K562 (cell line): ENCODE measurements around the gene FEN1. TPM values are rescaled to one million over a fixed set of nuclear protein-coding genes. Genes with fewer than 3 reads are reported as not detected.

Experiments used
- BACH1 ChIP-seq: fragments of 200-800 bp; sonication (Bioruptor generic); IDR thresholded peaks from 2 replicates; pipeline ENCODE4 v1.6.1; 2016; ENCODE audit warnings: missing genetic modification characterization, missing compliant biosample characterization
- BRD9 ChIP-seq: fragments of 450-650 bp; IDR thresholded peaks from 2 replicates; pipeline ENCODE4 v1.6.1; 2018; ENCODE audit warnings: low read depth; ENCODE audit not compliant: partially characterized antibody
- CBX5 ChIP-seq: IDR thresholded peaks from 2 replicates; pipeline ENCODE4 v1.6.1; 2014; ENCODE audit warnings: low read depth, borderline replicate concordance
- ESRRB ChIP-seq: fragments of 250-450 bp; sonication (Bioruptor Pico); IDR thresholded peaks from 2 replicates; pipeline ENCODE4 v1.5.0; 2020; ENCODE audit warnings: mild to moderate bottlenecking, moderate library complexity, borderline replicate concordance
- GTF2F1 ChIP-seq: IDR thresholded peaks from 2 replicates; pipeline ENCODE4 v1.6.1; 2011; ENCODE audit warnings: low read depth, low read length, improper control_type of control experiment
- HDAC3 ChIP-seq: fragments of 450-650 bp; IDR thresholded peaks from 2 replicates; pipeline ENCODE4 v1.6.1; 2018; ENCODE audit warnings: borderline replicate concordance, mild to moderate bottlenecking, moderate library complexity; ENCODE audit not compliant: partially characterized antibody
- HOMEZ ChIP-seq: fragments of 250-450 bp; sonication (Bioruptor Pico); IDR thresholded peaks from 2 replicates; pipeline ENCODE4 v1.4.0; 2020; ENCODE audit warnings: mild to moderate bottlenecking, moderate library complexity
- IFI16 ChIP-seq: fragments of 250-450 bp; sonication (Bioruptor Pico); IDR thresholded peaks from 2 replicates; pipeline ENCODE4 v2.1.2; 2022; ENCODE audit warnings: mild to moderate bottlenecking, inconsistent platforms
- KDM1A ChIP-seq, 2 experiments: fragments of 450-650 bp; IDR thresholded peaks; 2 replicates each; pipeline ENCODE4 v1.6.1; 2016; ENCODE audit warnings: mild to moderate bottlenecking in 2 of 2
- LCOR ChIP-seq: sonication (generic); formaldehyde crosslinking; IDR thresholded peaks from 2 replicates; pipeline ENCODE4 v1.8.0; 2022; ENCODE audit warnings: mild to moderate bottlenecking, missing genetic modification reagents
- NRF1 ChIP-seq, 2 experiments: fragments of 450-650 bp; IDR thresholded peaks in 1 of 2; conservative IDR thresholded peaks in 1 of 2; 2 replicates each; pipeline ENCODE4 v1.6.1; 2014; ENCODE audit warnings: mild to moderate bottlenecking in 2 of 2
- POLR3A ChIP-seq: IDR thresholded peaks from 2 replicates; pipeline ENCODE4 v1.6.1; 2011; ENCODE audit warnings: borderline replicate concordance, mild to moderate bottlenecking, moderate library complexity; ENCODE audit not compliant: insufficient read length, insufficient read depth; ENCODE audit errors: extremely low read depth
- PYGO2 ChIP-seq: fragments of 450-650 bp; IDR thresholded peaks from 2 replicates; pipeline ENCODE4 v1.6.1; 2016; ENCODE audit warnings: mild to moderate bottlenecking, missing genetic modification characterization, moderate library complexity, missing compliant biosample characterization
- SAFB2 ChIP-seq: fragments of 200-400 bp; formaldehyde crosslinking; IDR thresholded peaks from 2 replicates; pipeline ENCODE4 v1.6.1; 2018; ENCODE audit warnings: borderline replicate concordance, low read length, low read depth, moderate library complexity; ENCODE audit not compliant: severe bottlenecking
- SIN3A ChIP-seq, 2 experiments: fragments of 150-350 bp in 1 of 2; IDR thresholded peaks; 2 replicates each; pipeline ENCODE4 v1.6.1; 2011 to 2016; ENCODE audit warnings: borderline replicate concordance in 2 of 2, low read depth in 2 of 2, low read length in 2 of 2, mild to moderate bottlenecking in 2 of 2, moderate library complexity in 2 of 2; ENCODE audit not compliant: control insufficient read depth in 1 of 2
- SIX5 ChIP-seq, 2 experiments: IDR thresholded peaks; 2 replicates each; pipeline ENCODE4 v1.6.1; 2011; ENCODE audit warnings: low read length in 2 of 2, borderline replicate concordance in 1 of 2, low read depth in 1 of 2, mild to moderate bottlenecking in 1 of 2, moderate library complexity in 1 of 2; ENCODE audit not compliant: insufficient read depth in 1 of 2
- TAF15 ChIP-seq: fragments of 200-400 bp; formaldehyde crosslinking; IDR thresholded peaks from 2 replicates; pipeline ENCODE4 v1.6.1; 2017; ENCODE audit warnings: mild to moderate bottlenecking, low read depth, low read length, moderate library complexity
- ZNF239 ChIP-seq: fragments of 250-450 bp; sonication (Bioruptor Pico); IDR thresholded peaks from 2 replicates; pipeline ENCODE4 v1.4.0; 2020; ENCODE audit warnings: mild to moderate bottlenecking
- ZNF507 ChIP-seq: conservative IDR thresholded peaks from 2 replicates; pipeline ENCODE4 v1.6.1; 2017; ENCODE audit warnings: missing genetic modification characterization, missing compliant biosample characterization
- ZNF609 ChIP-seq: sonication (generic); formaldehyde crosslinking; IDR thresholded peaks from 2 replicates; pipeline ENCODE4 v1.8.1; 2023; ENCODE audit warnings: missing genetic modification reagents, mild to moderate bottlenecking, borderline replicate concordance
- polyA plus RNA-seq, 8 experiments: library from polyadenylated mRNA; depleted of rRNA in 4 of 8; stranded (reverse) in 5 of 8; unstranded in 3 of 8; fragments of >200 nt; fragmentation: Nextera tagmentation in 2 of 8; fragmentation: Illumina TruSeq in 1 of 8; extraction: Ambion mirVana in 2 of 8; extraction: Trizol in 1 of 8; gene quantifications; 2 replicates each; pipeline versions ENCODE4 v1.2.1 to v1.2.3, GENCODE V29; 2011 to 2014; ENCODE audit warnings: inconsistent platforms in 1 of 8, missing spikeins in 1 of 8
- total RNA-seq, 7 experiments: library from RNA; depleted of rRNA in 6 of 7; stranded (reverse); fragments of >200 nt in 6 of 7; fragmentation: Illumina TruSeq in 2 of 7; extraction: Trizol in 2 of 7; gene quantifications; 2 replicates each; pipeline versions ENCODE4 v1.2.1 to v1.2.3, GENCODE V29; 2011 to 2021; ENCODE audit warnings: low replicate concordance in 1 of 7
- TF ChIP-seq, protein P1 (sequence below): sonication (generic); formaldehyde crosslinking; IDR thresholded peaks from 2 replicates; pipeline ENCODE4 v1.5.0; 2020; ENCODE audit warnings: missing genetic modification reagents

Gene FEN1
- total and polyA plus RNA-seq, 9 of the 15 experiments (the other 6 are each of a cell fraction or from before 2014, with no cell fraction given), result 58.1 to 156 (median 137) TPM

- peak; percentile 94 for TF ChIP-seq LCOR
- TF ChIP-seq TAF15, result no peak
- no peak for TF ChIP-seq ZNF609 (CRISPR knock-in tag)
- no peak for TF ChIP-seq GTF2F1
- no peak for TF ChIP-seq BACH1 (tag)
- no peak for TF ChIP-seq PYGO2 (tag)
- no peak for TF ChIP-seq IFI16
- TF ChIP-seq HDAC3, result no peak
- TF ChIP-seq HOMEZ (CRISPR knock-in tag), result no peak
- TF ChIP-seq, protein P1, sequence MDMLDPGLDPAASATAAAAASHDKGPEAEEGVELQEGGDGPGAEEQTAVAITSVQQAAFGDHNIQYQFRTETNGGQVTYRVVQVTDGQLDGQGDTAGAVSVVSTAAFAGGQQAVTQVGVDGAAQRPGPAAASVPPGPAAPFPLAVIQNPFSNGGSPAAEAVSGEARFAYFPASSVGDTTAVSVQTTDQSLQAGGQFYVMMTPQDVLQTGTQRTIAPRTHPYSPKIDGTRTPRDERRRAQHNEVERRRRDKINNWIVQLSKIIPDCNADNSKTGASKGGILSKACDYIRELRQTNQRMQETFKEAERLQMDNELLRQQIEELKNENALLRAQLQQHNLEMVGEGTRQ (CRISPR knock-in tag), result no peak
- TF ChIP-seq CBX5, result no peak
- peak; percentile 58 for TF ChIP-seq ZNF239
- TF ChIP-seq NRF1 (conservative IDR thresholded peaks at IDR 0.05 in 1 of 2, IDR thresholded peaks at IDR 0.05 in 1 of 2), result peak; percentile 79 to 82
- peak; percentile 54 to 58; a peak in 2 of 4 replicates for TF ChIP-seq SIN3A (IDR thresholded peaks at IDR 0.05; ENCODE audit: borderline replicate concordance in 2 of 2, control insufficient read depth in 1 of 2, low read depth in 2 of 2, low read length in 2 of 2)
- no peak for TF ChIP-seq POLR3A
- TF ChIP-seq ZNF507 (tag), result no peak
- peak in 1 of 2 experiments; percentile 29; a peak in 1 of 4 replicates for TF ChIP-seq KDM1A (IDR thresholded peaks at IDR 0.05)
- TF ChIP-seq ESRRB, result no peak
- no peak for TF ChIP-seq BRD9
- TF ChIP-seq SIX5 (IDR thresholded peaks at IDR 0.05; ENCODE audit: borderline replicate concordance in 1 of 2, insufficient read depth in 1 of 2, low read depth in 1 of 2, low read length in 2 of 2), result no peak
- no peak for TF ChIP-seq SAFB2
Measured at GRCh38 chr11:61816736-61817455, 24.2 kb downstream of the FEN1 start, which contains the start of gene FADS1 (continued).
